Liver (tissue), 9 donors: ENCODE data around the gene PTCD2. TPM values are rescaled to one million over a fixed set of nuclear protein-coding genes. Genes with fewer than 3 reads are reported as not detected.

Experiments used
- DNase-seq: peaks from one replicate; pipeline ENCODE4 v3.0.0-alpha.2; 2017; ENCODE audit warnings: low spot score
- H3K27ac ChIP-seq, 2 donors: one replicate each; pipeline ENCODE4 v1.7.0; 2013; ENCODE audit warnings: inconsistent platforms in 2 of 2, low read length in 2 of 2, control low read depth in 1 of 2, low read depth in 1 of 2, mild to moderate bottlenecking in 1 of 2
- H3K27me3 ChIP-seq, 4 donors: one replicate each; pipeline versions ENCODE4 v1.6.1 to v1.7.0; 2013; ENCODE audit warnings: low read length in 3 of 4, inconsistent platforms in 1 of 4, mild to moderate bottlenecking in 1 of 4, moderate library complexity in 1 of 4; ENCODE audit not compliant: control insufficient read depth in 4 of 4, insufficient read depth in 4 of 4
- H3K36me3 ChIP-seq, 4 donors: one replicate each; pipeline versions ENCODE4 v1.6.1 to v1.7.0; 2013; ENCODE audit warnings: low read length in 3 of 4, mild to moderate bottlenecking in 3 of 4, low read depth in 1 of 4, moderate library complexity in 1 of 4; ENCODE audit not compliant: control insufficient read depth in 4 of 4, insufficient read depth in 3 of 4
- H3K4me1 ChIP-seq, 4 donors: one replicate each; pipeline versions ENCODE4 v1.6.1 to v1.7.0; 2013; ENCODE audit warnings: low read length in 3 of 4, mild to moderate bottlenecking in 3 of 4, moderate library complexity in 1 of 4; ENCODE audit not compliant: control insufficient read depth in 4 of 4, insufficient read depth in 4 of 4
- H3K4me3 ChIP-seq, 3 donors: one replicate each; pipeline versions ENCODE4 v1.6.1 to v1.7.0; 2013; ENCODE audit warnings: low read length in 3 of 3, control low read depth in 1 of 3, low read depth in 1 of 3, mild to moderate bottlenecking in 1 of 3
- H3K9ac ChIP-seq, 2 donors: one replicate each; pipeline ENCODE4 v1.7.0; 2013; ENCODE audit warnings: low read length in 2 of 2, mild to moderate bottlenecking in 2 of 2, moderate library complexity in 2 of 2, control low read depth in 1 of 2, low read depth in 1 of 2
- H3K9me3 ChIP-seq, 4 donors: one replicate each; pipeline versions ENCODE4 v1.6.1 to v1.7.0; 2013; ENCODE audit warnings: low read length in 3 of 4; ENCODE audit not compliant: control insufficient read depth in 4 of 4
- EGR1 ChIP-seq, 2 donors: IDR thresholded peaks; 2 replicates each; pipeline ENCODE4 v1.6.1; 2016 to 2018; ENCODE audit warnings: antibody characterized with exemption in 2 of 2, low read depth in 2 of 2
- FOXA1 ChIP-seq: IDR thresholded peaks from 2 replicates; pipeline ENCODE4 v1.6.1; 2016; ENCODE audit warnings: antibody characterized with exemption
- GABPA ChIP-seq, 2 donors: IDR thresholded peaks in 1 of 2; conservative IDR thresholded peaks in 1 of 2; 2 replicates each; pipeline ENCODE4 v1.6.1; 2016; ENCODE audit warnings: antibody characterized with exemption in 2 of 2, mild to moderate bottlenecking in 1 of 2, moderate library complexity in 1 of 2
- HNF4A ChIP-seq, 2 donors: conservative IDR thresholded peaks; 2 replicates each; pipeline ENCODE4 v1.6.1; 2016; ENCODE audit warnings: antibody characterized with exemption in 2 of 2, mild to moderate bottlenecking in 2 of 2
- HNF4G ChIP-seq: IDR thresholded peaks from 2 replicates; pipeline ENCODE4 v1.6.1; 2016; ENCODE audit warnings: antibody characterized with exemption
- JUND ChIP-seq, 2 donors: IDR thresholded peaks; 2 replicates each; pipeline ENCODE4 v1.6.1; 2016; ENCODE audit warnings: antibody characterized with exemption in 2 of 2
- NR2F2 ChIP-seq: IDR thresholded peaks from 2 replicates; pipeline ENCODE4 v1.6.1; 2016; ENCODE audit warnings: antibody characterized with exemption
- RAD21 ChIP-seq, 2 donors: IDR thresholded peaks; 2 replicates each; pipeline ENCODE4 v1.6.1; 2016; ENCODE audit warnings: antibody characterized with exemption in 2 of 2, mild to moderate bottlenecking in 2 of 2
- RXRA ChIP-seq, 2 donors: IDR thresholded peaks; 2 replicates each; pipeline ENCODE4 v1.6.1; 2017 to 2018; ENCODE audit warnings: antibody characterized with exemption in 2 of 2, mild to moderate bottlenecking in 1 of 2
- SP1 ChIP-seq: IDR thresholded peaks from 2 replicates; pipeline ENCODE4 v1.6.1; 2018; ENCODE audit warnings: antibody characterized with exemption, mild to moderate bottlenecking
- TAF1 ChIP-seq: conservative IDR thresholded peaks from 2 replicates; pipeline ENCODE4 v1.6.1; 2016; ENCODE audit warnings: antibody characterized with exemption, mild to moderate bottlenecking
- YY1 ChIP-seq: IDR thresholded peaks from 2 replicates; pipeline ENCODE4 v1.6.1; 2016; ENCODE audit warnings: antibody characterized with exemption, mild to moderate bottlenecking
- WGBS: extraction: QIAGEN DNeasy Blood & Tissue Kit; methylation state at CpG from one replicate; pipeline ENCODE4 v1.1.7; 2013; 5-methylcytosine and 5-hydroxymethylcytosine counted together
- polyA plus RNA-seq, 2 donors: library from polyadenylated mRNA; stranded (reverse) in 1 of 2; unstranded in 1 of 2; fragments of 200-250 nt in 1 of 2; fragments of >200 nt in 1 of 2; fragmentation: Nextera tagmentation in 1 of 2; extraction: Ambion mirVana in 1 of 2; gene quantifications; one replicate each; pipeline versions ENCODE4 v1.2.1 to v1.2.3, GENCODE V29; 2013 to 2015
- total RNA-seq, 2 donors: library from RNA; depleted of rRNA; stranded (reverse); fragments of >200 nt; gene quantifications; one replicate each; pipeline ENCODE4 v1.2.3, GENCODE V29; 2014
- TF ChIP-seq, protein P1 (sequence below): IDR thresholded peaks from 2 replicates; pipeline ENCODE4 v1.6.1; 2016; ENCODE audit warnings: antibody characterized with exemption
- TF ChIP-seq, protein P2 (sequence below): fragments of 150-350 bp; IDR thresholded peaks from 2 replicates; pipeline ENCODE4 v1.5.1; 2017; ENCODE audit warnings: improper control_type of control experiment, low read depth, low read length; ENCODE audit not compliant: missing input control
- TF ChIP-seq, protein P3 (sequence below): IDR thresholded peaks from 2 replicates; pipeline ENCODE4 v1.6.1; 2016; ENCODE audit warnings: antibody characterized with exemption
- TF ChIP-seq, protein P4 (sequence below): IDR thresholded peaks from 2 replicates; pipeline ENCODE4 v1.6.1; 2016; ENCODE audit warnings: antibody characterized with exemption, mild to moderate bottlenecking
- donor health status: healthy.
- donor health status: healthy.
- donor health status: healthy.
- donor health status: healthy.
- donor health status: healthy.

Gene PTCD2
- total and polyA plus RNA-seq, 4 donors, result 4.4 to 5.9 (median 5.2) TPM

DNA sequence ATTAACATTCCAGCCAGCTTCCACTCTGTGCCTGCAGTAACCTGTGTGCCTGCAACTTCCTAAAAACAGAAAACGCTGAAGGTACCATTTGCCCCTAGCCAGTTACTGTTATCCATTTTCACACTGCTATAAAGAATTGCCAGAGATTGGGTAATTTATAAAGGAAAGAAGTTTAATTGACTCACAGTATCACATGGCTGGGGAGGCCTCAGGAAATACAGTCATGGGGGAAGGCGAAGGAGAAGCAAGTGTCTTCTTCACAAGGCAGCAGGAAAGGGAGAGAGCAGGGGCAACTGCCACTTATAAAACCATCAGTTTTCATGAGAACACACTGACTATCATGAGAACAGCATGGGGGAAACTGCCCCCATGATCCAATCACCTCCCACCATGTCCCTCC lies 31.2 kb downstream of the PTCD2 start:
- DNase-seq, result no peak
- WGBS, result 94% methylated on average over 2 of the region's 2 CpGs
- H3K9ac ChIP-seq, result no peak overlapping the region
- H3K27me3 ChIP-seq, result no peaks in the 10 kb centered on the region
- H3K4me1 ChIP-seq, result peaks cover 0 to 6% (median 4%) of the 10 kb centered on the region in 4 donors
- H3K9me3 ChIP-seq, result no peaks in the 10 kb centered on the region
- H3K4me3 ChIP-seq, result no peak overlapping the region
- H3K27ac ChIP-seq, result no peak overlapping the region
- H3K36me3 ChIP-seq, result no peaks in the 10 kb centered on the region
- TF ChIP-seq FOXA1, result no peak
- no peak for TF ChIP-seq GABPA (IDR thresholded peaks at IDR 0.05 in 1 of 2, conservative IDR thresholded peaks at IDR 0.05 in 1 of 2)
- TF ChIP-seq HNF4A (conservative IDR thresholded peaks at IDR 0.05), result no peak
- TF ChIP-seq SP1, result no peak
- TF ChIP-seq, protein P1, sequence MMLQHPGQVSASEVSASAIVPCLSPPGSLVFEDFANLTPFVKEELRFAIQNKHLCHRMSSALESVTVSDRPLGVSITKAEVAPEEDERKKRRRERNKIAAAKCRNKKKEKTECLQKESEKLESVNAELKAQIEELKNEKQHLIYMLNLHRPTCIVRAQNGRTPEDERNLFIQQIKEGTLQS, result no peak
- TF ChIP-seq EGR1 (IDR thresholded peaks at IDR 0.05; ENCODE audit: low read depth in 2 of 2), result no peak
- TF ChIP-seq YY1, result no peak
- no peak for TF ChIP-seq JUND (IDR thresholded peaks at IDR 0.05)
- no peak for TF ChIP-seq HNF4G
- TF ChIP-seq, protein P2, sequence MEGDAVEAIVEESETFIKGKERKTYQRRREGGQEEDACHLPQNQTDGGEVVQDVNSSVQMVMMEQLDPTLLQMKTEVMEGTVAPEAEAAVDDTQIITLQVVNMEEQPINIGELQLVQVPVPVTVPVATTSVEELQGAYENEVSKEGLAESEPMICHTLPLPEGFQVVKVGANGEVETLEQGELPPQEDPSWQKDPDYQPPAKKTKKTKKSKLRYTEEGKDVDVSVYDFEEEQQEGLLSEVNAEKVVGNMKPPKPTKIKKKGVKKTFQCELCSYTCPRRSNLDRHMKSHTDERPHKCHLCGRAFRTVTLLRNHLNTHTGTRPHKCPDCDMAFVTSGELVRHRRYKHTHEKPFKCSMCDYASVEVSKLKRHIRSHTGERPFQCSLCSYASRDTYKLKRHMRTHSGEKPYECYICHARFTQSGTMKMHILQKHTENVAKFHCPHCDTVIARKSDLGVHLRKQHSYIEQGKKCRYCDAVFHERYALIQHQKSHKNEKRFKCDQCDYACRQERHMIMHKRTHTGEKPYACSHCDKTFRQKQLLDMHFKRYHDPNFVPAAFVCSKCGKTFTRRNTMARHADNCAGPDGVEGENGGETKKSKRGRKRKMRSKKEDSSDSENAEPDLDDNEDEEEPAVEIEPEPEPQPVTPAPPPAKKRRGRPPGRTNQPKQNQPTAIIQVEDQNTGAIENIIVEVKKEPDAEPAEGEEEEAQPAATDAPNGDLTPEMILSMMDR, result no peak
- TF ChIP-seq, protein P3, sequence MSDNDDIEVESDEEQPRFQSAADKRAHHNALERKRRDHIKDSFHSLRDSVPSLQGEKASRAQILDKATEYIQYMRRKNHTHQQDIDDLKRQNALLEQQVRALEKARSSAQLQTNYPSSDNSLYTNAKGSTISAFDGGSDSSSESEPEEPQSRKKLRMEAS, result no peak
- TF ChIP-seq, protein P4, sequence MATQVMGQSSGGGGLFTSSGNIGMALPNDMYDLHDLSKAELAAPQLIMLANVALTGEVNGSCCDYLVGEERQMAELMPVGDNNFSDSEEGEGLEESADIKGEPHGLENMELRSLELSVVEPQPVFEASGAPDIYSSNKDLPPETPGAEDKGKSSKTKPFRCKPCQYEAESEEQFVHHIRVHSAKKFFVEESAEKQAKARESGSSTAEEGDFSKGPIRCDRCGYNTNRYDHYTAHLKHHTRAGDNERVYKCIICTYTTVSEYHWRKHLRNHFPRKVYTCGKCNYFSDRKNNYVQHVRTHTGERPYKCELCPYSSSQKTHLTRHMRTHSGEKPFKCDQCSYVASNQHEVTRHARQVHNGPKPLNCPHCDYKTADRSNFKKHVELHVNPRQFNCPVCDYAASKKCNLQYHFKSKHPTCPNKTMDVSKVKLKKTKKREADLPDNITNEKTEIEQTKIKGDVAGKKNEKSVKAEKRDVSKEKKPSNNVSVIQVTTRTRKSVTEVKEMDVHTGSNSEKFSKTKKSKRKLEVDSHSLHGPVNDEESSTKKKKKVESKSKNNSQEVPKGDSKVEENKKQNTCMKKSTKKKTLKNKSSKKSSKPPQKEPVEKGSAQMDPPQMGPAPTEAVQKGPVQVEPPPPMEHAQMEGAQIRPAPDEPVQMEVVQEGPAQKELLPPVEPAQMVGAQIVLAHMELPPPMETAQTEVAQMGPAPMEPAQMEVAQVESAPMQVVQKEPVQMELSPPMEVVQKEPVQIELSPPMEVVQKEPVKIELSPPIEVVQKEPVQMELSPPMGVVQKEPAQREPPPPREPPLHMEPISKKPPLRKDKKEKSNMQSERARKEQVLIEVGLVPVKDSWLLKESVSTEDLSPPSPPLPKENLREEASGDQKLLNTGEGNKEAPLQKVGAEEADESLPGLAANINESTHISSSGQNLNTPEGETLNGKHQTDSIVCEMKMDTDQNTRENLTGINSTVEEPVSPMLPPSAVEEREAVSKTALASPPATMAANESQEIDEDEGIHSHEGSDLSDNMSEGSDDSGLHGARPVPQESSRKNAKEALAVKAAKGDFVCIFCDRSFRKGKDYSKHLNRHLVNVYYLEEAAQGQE, result no peak
- TF ChIP-seq NR2F2, result no peak

DNA sequence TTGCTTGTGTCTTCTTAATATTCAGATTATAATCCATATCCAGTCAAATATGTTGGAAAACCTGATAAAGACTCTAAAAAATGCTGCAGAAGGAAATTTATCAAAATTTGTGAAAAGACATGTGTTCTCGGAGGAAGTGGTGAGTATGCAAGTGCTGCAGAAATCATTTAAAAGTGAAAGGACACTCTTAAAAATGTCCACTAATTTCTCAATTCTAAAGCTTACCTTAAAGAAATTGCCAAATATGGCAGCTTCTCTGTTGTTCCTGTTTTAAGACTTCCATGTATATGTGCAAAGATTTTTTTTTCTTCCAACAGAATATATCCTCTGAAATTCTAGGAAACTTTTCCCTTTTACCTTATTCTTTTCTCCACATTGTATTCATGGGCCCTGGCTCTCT lies 32.4 kb downstream of the PTCD2 start:
- Histone ChIP-seq H3K27me3 (no peaks in the 10 kb centered on the region), H3K9me3 (no peaks in the 10 kb centered on the region), H3K4me3 (no peak overlapping the region), H3K9ac (no peak overlapping the region), H3K4me1 (no peaks in the 10 kb centered on the region), H3K36me3 (no peaks in the 10 kb centered on the region), H3K27ac (no peak overlapping the region)
- TF ChIP-seq, protein P1, result no peak
- no peak for TF ChIP-seq RAD21 (IDR thresholded peaks at IDR 0.05)
- TF ChIP-seq HNF4G, result no peak
- TF ChIP-seq YY1, result no peak
- no peak for TF ChIP-seq GABPA (IDR thresholded peaks at IDR 0.05 in 1 of 2, conservative IDR thresholded peaks at IDR 0.05 in 1 of 2)
- TF ChIP-seq HNF4A (conservative IDR thresholded peaks at IDR 0.05), result no peak
- TF ChIP-seq RXRA (IDR thresholded peaks at IDR 0.05), result no peak
- TF ChIP-seq, protein P2, result no peak
- TF ChIP-seq, protein P4, result no peak
- no peak for TF ChIP-seq JUND (IDR thresholded peaks at IDR 0.05)
- no peak for TF ChIP-seq TAF1
- WGBS, result 86% methylated on average over 1 of the region's 1 CpG
- no peak for DNase-seq
